GM19452 (cell line): ENCODE results near the gene BPIFB4.

ENCODE experiments used
- ATAC-seq: cut with Tn5 transposase; IDR thresholded peaks from one replicate; pipeline ENCODE4 v1.9.1; 2021; ENCODE audit not compliant: unreplicated experiment

Gene BPIFB4

DNA sequence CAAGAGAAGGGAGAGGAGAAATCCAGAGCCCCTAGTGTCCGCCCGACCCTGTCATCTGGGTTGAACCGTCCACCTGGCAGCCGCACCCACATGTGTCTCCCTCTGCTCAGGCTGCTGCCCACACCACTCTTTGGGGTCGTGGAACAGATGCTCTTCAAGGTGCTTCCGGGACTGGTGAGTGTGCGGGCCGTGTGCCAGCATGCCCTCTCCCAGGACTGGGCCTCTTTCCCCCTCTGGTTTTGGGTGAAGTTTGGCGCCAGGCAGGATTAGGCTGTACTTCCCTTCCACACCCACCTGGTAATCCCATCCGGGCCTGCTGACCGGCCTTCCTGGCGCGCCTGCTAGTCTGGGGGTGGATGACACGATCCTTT, 17.8 kb upstream of the BPIFB4 start:
- ATAC-seq, result no peak

DNA sequence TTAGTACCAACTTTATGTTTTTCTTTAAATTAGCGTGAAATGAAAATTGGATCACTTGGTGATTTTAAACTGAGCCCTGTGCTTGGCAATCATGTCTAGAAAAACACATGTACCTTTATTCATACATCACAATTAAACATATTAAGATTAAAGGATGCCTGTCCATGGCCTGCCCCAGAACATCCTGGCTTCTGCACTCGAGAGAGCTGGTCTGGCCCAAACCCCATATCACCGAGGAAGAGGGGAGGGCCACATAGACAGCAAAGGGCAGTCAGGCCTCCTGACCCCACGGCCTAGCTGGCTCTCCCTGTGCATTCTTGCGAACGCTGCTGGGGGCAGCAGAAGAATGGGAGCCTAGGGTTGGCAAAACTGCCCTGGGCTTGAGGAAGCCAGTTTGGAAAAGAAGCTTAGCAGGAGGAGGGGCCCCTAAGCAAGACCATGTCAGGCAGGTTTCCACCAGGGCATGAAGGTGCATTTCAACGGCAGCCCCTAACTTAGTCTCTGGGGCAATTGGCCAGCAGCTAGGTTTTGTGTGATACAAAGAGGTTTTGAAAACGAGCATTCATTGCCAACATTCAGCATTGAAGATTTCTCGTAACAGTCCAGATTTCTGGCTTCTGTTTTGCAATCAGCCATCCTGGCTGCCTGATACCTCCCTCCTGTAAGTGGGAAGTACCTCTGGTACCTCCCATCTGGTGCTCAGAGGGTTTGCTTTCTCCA, 17.2 kb upstream of the BPIFB4 start:
- no peak for ATAC-seq

DNA sequence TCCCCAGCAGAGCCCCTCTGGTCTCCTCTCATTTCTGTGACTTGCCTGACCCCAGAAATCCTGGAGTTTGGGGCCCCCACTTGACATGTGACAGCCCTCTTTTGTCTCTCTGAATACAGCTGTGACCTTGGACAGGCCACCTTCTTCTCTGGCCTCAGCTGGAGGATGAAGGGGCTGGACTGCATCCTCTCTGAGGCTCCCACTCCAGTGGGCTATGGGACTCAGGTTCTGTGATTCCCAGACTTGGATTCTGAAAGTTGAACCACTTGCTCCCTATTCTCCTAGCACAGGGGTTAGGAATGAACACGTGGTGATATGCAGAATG, 16.7 kb upstream of the BPIFB4 start:
- ATAC-seq, result no peak

DNA sequence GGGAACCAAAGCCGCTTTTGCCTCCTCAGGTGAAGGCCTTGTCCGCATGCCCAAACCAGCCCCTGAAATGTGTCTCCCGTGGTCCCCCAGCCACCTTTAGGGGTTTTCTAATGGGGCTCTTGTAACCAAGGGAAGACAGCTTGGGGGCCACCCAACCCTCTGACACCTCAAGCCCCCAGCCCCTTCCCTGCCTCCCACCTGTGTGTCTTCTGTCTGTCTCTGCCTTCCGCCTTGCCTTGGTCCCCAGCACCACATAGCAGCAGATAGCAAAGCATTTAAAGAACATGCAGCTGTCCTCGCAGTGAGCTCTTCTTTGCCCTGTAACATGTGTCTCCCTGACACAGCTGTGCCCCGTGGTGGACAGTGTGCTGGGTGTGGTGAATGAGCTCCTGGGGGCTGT, 16.2 kb upstream of the BPIFB4 start:
- ATAC-seq, result no peak

DNA sequence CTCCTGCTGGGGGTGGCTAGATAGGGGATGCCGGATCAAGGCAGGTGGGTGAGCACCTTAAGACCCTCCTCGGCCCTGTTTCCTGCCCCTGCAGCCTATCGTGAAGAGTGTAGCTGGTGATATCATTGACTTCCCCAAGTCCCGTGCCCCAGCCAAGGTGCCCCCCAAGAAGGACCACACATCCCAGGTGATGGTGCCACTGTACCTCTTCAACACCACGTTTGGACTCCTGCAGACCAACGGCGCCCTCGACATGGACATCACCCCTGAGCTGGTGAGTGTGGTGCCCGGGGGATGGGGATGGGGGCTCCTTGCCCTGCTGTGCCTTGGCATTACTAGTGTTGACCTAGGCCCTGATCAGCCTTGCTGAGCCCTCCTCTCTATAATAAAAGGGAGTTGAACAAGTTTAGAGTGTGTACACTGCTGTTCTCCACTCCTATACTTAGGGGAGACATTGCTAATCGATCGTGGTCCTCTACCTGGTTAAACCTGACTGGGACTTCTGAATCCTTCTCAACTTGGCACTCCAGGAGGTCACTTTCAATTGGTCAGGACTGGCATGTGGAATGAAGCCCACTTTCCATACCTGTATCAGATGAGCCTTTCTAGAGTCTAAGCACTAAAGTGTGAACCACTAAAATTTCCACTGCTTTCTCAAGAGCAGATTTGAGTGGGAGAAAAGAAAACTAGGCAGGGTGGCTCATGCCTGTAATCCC, 14.7 kb upstream of the BPIFB4 start:
- ATAC-seq, result no peak

DNA sequence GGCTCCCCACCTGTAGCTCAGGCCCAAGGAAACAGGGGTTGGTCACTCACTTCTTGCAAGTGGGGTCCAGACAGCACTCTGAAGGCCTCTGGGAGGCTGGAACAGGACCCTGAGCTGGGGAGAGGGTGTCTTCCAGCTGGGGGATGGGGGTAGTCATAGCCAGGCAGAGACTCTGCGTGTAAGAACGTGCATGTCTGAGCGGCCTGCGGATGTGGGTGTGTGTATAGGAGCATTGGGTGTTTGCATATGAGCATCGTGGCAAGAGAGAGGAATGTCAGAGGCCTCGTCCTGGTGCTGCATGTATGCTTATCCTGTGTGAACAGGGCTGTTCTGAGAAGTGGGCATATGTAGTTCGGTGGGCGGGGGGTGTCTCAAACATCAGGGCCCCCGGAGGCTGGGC, 13.7 kb upstream of the BPIFB4 start:
- no peak for ATAC-seq

DNA sequence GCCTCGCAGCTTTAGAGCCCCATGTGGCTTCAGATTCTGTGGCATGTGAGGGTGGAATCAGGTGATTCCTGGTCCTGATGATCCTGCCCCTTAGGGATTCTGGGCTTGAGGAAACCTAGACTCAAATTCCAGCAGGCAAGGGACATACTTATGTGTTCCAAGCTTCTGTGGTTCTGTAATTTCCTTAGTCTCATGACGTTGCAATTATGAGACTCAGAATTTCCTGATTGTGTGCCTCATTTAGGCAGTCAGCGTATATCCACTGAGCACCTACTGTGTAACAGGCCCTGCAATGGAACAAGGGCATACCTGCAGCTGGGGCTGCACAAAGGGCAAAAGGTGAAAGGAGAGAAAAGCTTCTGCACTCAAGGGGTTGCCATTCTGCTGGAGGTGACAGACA, 11.6 kb upstream of the BPIFB4 start:
- no peak for ATAC-seq

DNA sequence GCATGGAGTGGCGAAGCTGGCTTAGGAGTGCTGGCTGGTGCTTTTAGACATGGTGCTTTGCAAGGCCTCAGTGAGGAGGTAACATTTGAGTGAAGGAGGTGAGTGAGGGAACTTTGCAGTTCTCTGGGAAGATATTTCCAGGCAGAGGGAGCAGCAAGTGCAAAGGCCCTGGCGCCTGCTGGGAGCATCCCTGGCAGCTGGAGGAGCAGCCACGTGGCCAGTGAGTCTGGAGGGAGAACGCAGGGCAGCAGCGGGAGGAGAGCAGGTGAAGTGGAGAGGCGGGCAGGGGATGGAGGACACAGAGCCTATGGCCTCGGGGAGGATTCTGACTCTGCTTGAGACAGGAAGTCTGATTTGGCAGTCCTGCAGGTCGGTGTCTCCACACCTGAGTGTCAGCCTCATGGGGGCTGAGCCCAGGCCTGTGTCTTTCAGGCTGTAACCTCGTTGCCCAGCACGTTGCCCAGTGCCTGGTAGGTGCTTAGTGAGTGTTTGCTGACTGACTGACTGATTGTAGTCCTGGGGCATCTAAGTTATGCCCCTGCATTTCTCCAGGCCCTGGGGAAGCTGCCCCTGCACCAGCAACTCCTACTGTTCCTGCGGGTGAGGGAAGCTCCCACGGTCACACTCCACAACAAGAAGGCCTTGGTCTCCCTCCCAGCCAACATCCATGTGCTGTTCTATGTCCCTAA, 11.0 kb upstream of the BPIFB4 start:
- no peak for ATAC-seq

DNA sequence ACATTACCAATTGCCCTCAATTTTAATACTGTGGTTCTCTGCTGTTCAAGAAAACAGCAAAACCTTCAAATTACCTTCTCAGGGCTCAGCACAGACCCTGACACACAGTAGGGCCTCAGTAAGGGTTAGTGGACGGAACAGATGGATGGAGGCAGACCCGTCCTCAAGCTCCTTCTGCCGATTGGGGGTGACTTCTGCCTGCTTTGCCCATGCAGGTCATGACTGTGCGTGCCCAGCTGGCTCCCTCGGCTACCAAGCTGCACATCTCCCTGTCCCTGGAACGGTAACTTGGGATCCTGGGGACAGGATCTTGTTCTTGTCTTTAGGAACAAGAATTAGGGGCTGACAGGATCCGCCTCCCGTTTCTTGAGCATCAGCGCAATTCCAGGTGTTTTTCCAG, 9.8 kb upstream of the BPIFB4 start:
- no peak for ATAC-seq

DNA sequence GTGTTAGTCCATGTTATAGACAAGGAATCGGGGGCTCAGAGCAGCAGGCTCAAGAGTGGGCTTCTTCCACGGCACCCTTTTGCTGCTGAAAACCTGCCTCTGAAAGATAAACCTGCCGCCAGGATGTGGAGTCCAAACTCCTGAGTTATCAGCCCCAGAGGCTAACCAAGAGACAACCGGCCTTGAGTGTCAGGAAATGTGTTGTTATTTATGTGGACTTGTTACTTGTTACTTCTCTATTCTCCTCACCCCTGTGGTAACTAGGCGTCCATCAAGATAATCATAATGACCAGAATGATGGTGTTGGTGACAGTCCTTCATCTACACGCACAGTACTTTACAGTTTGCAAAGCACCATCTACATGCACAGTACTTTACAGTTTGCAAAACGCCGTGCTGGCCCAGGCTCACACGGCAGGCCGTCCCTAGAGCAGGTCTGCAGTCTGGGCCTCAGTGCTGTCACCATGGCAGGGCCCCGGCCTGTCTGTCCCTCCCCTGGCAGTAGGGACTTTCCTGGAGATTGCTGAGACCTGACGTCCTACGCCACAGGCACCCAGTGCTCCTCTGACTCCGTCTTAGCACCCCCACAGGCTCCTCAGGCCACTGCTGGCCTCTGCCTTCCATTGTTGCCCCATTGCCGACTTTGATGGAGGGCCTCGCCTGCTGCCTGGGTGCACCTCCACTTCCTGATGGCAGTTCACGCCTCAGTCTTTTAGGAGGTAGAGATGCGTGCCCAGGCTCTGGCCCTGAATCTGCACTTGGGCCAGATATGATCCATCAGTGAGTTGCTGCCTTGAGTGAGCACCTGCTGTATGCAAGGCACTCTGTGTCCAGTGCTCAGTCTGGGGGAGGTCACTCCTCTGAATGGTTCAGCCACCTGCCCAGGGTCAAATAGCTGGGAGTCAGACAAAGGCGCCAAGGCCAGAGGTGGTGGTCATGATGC, 9.1 kb upstream of the BPIFB4 start:
- ATAC-seq, result no peak

DNA sequence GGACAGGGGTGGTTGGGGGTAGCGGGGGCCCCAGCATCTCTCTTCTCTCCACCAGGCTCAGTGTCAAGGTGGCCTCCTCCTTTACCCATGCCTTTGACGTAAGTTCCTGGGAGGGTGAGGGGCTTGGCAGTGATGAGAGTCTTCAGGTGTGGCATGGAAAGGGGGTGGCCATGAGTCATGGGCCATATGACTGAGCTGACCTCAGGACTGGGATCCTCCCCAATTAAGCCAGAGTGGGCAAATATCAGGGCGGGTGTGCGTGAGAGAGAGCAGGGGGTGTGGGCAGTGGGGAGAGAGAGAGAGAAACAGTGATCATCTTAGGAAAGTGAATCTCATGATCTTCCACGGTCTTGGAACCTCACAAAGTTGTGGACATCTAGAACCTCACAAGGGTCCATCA, 8.2 kb upstream of the BPIFB4 start:
- ATAC-seq, result no peak

DNA sequence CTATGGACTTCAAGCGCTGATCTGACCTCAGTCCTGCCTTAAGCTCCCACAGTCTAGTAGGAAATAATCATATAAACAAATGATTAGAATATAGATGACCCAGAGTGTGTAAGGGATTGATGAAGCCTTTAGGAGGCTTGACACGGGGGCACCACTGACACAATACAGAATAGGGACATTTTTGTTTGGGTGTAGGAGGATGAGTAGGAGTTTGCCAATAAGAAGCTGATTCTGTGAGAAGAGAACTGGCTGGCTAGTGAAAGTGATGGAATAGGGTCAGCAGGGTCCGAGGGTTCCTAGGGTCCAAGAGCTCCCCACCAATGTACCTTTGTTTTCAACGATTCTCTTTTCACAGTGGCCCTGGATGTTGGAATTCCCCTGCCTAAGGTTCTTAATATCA, 7.1 kb upstream of the BPIFB4 start:
- ATAC-seq, result no peak

DNA sequence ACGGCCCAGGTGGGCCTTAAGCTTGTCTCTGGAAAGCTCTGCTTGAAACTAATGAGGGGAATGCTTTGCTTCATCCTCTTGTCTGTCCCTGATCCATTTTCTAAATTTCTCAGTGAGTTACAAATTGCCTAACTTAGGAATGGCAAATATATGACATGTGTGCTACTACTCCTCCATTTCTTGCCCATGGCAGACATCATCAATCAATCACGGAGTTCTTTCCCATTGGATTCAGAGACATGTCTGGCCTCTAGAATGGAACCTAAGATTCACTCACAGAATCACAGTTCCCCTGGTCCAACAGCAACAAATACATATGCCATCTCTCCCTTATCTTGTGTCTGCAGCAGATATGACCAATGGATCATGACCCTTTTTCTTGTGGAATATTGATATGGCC, 6.6 kb upstream of the BPIFB4 start:
- no peak for ATAC-seq

DNA sequence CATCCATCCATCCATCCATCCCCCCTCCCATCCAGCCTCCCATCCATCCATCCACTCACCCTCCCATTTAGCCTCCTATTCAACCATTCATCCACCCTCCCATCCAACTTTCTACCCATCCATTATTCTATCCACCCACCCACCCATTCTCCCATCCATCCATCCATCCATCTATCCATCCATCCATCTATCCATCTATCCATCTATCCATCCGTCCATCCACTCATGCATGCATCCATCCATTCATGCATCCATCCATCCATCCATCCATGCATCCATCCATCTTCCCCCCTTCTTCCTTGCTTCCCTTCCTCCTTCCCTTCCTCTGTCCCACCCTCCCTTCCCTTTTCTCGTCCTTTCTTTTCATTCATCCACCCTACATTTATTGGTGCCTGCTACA, 4.8 kb upstream of the BPIFB4 start:
- no peak for ATAC-seq

DNA sequence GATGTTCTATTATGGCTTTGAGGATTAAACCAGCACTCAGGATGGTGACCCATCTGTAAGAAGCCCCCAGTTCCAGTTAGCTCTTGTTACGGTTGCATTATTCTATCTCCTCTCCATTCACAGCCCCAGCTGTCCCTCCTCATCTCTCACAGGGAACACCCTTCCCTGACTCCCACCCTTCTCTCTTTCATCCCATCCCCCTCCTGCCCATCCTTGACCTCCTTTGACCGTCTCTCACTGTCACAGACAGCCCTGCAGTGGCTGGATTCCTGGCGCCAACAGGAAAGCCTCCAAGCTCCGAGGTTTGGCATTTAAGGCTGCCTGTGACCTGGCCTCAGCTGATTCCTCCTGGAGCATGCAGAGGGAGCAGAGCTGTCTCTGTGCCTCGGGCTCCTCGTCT, 4.2 kb upstream of the BPIFB4 start:
- ATAC-seq, result no peak

DNA sequence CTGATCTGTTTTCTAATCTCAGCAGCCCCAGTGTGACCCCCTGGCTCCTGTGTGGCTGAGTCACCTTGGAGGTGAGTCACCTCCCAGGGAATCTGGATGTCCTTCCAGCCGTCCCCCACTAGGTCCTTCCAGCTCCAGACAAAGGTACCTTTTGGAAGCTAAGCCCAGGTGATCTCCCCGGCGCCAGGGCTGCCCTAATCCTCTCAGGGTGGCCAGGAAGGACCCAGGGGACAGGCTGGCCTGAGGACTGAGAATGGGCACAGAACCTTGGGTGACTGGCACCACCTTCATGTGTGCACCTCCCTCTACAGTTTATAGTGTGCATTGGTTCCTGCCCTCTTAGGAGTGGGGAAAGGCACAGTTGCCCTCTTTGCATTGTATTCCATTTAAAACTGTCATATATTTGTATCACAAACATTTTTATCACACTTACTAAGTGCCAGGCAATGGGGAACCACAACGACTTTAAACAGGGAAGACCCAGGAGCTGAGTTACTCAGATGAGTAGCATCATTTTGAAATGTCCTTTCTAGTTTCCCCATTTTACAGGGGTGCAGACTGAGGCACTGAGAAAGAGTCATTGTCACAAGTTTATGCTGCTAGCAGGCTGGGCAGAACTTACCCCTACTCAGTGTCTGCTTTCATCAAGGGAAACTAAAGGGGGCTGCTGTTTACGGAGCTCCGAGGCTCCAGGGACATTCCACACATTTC, 2.6 kb upstream of the BPIFB4 start:
- no peak for ATAC-seq

DNA sequence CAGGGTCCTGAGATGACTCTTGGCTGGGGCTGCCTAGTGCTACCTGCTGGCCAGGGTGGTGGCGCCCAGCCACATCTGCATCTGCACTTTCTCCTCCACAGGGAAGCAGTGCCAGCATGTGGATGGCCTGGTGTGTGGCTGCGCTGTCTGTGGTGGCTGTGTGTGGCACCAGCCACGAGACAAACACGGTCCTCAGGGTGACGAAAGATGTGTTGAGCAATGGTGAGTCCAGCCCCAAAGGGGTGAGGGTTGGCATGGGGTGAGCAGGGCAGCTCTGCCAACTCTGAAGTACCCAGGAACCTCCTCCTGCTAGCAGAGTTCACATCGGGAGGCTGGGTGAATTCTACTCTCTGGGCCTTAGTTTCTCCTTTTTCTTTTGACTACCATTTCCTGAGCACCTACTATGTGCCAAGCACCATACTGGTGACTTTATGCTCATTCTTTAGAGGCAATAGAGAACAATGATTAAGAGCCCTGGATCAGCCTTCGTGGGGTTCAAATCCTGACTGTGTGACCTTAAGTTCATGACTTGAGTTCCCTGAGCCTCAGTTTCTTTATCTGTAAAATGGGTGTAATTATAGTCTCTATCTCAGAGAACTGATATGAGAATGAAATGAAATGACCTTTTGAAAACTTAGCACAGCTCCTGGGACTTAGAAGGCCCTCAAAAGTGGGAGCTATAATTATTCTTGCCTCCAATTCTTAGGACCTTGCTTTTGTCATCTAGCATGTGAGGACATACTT, 2.1 kb downstream of the BPIFB4 start:
- ATAC-seq, result no peak

DNA sequence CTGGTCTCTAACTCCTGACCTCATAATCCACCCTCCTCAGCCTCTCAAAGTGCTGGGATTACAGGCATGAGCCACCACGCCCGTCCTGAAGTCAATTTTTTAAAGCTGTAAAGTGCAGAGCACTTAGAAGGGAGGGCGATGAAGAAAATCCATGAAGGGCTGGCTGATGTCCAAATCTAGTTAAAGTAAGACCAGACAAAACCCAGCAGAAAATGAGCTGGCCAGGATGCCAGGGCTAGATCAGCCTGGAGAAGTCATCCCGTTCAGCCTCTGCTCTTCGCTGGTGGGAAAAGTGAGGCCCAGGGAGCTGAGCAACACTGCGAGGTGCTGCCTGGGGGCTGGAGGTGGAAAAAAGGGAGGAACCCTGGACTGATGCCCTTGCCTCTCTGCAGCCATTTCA, 3.1 kb downstream of the BPIFB4 start:
- ATAC-seq, result no peak

DNA sequence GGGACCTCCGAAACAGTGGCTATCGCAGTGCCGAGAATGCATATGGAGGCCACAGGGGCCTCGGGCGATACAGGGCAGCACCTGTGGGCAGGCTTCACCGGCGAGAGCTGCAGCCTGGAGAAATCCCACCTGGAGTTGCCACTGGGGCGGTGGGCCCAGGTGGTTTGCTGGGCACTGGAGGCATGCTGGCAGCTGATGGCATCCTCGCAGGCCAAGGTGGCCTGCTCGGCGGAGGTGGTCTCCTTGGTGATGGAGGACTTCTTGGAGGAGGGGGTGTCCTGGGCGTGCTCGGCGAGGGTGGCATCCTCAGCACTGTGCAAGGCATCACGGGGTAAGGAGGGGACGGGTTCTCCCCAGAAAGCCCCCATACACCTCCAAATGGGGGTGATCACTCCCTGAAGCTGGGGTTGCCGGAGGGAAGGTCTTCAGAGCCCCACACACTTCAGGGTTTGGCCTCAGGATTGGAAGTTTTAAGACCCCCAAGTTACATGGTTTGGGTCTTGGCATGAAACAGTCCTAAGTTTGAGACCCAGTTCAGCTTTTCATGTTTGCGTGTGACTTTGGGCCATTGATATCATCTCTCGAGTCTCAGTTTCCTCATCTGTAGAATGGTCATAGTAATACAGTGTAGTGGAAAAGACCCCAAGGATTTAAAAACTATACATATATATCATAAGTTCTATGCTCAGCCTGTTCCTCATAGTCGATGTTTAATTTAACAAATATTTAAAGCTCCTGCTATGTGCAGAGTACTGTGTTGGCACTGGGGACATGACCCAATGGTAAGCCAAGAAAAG, 4.3 kb downstream of the BPIFB4 start:
- ATAC-seq, result no peak
